OCI-LY7 (cell line): ENCODE measurements around the gene BMERB1. TPM values are rescaled to one million over a fixed set of nuclear protein-coding genes. Genes with fewer than 3 reads are reported as not detected.

Experiments used
- BruUV-seq: library from RNA; stranded (reverse); fragments of 400-500 nt; replicated peaks from 2 replicates; lab custom pipeline; 2021; lab: Mats Ljungman, UMichigan
- CTCF ChIA-PET: fragments of 300-600 bp; sonication (Branson Sonifier 250); formaldehyde crosslinking; loops from one replicate; lab custom pipeline; 2022; ENCODE audit warnings: antibody characterized with exemption; ENCODE audit not compliant: unreplicated experiment; lab: Charles Lee
- POLR2A ChIA-PET: fragments of 300-600 bp; sonication (Branson Sonifier 250); formaldehyde crosslinking; loops from one replicate; lab custom pipeline; 2022; ENCODE audit warnings: antibody characterized with exemption; lab: Charles Lee
- DNase-seq: peaks from one replicate; pipeline ENCODE4 v3.0.0-alpha.2; 2015; ENCODE audit warnings: low spot score
- H2AFZ ChIP-seq: fragments of 200-600 bp; sonication (generic), shearing (Covaris generic); 2 replicates; pipeline ENCODE4 v1.6.1; 2014; ENCODE audit warnings: mild to moderate bottlenecking, antibody characterized with exemption, low read length, moderate library complexity
- H3K27ac ChIP-seq: fragments of 200-600 bp; sonication (generic); 2 replicates; pipeline ENCODE4 v1.5.1; 2014; ENCODE audit warnings: mixed run types, low read depth, mild to moderate bottlenecking, moderate library complexity, low read length, inconsistent platforms; ENCODE audit not compliant: poor library complexity, severe bottlenecking
- H3K36me3 ChIP-seq: fragments of 200-600 bp; sonication (generic); 2 replicates; pipeline ENCODE4 v1.6.1; 2014; ENCODE audit warnings: mild to moderate bottlenecking, antibody characterized with exemption, low read length, moderate library complexity, mixed read lengths; ENCODE audit not compliant: insufficient read depth
- H3K4me1 ChIP-seq: fragments of 200-600 bp; sonication (generic); 2 replicates; pipeline ENCODE4 v1.5.1; 2014; ENCODE audit warnings: mild to moderate bottlenecking, low read length; ENCODE audit not compliant: insufficient read depth, poor library complexity, severe bottlenecking
- H3K4me2 ChIP-seq: fragments of 200-600 bp; sonication (generic); 2 replicates; pipeline ENCODE4 v1.6.1; 2014; ENCODE audit warnings: mild to moderate bottlenecking, low read length
- H3K4me3 ChIP-seq: fragments of 200-600 bp; sonication (generic); 2 replicates; pipeline ENCODE4 v1.5.1; 2014; ENCODE audit warnings: mild to moderate bottlenecking, low read depth, low read length; ENCODE audit not compliant: poor library complexity, severe bottlenecking
- H3K79me2 ChIP-seq: fragments of 200-600 bp; sonication (generic); 2 replicates; pipeline ENCODE4 v1.6.1; 2016; ENCODE audit warnings: low read depth, mild to moderate bottlenecking, low read length, moderate library complexity, mixed read lengths; ENCODE audit not compliant: insufficient read depth
- H3K9me2 ChIP-seq: fragments of 200-600 bp; sonication (generic); 2 replicates; pipeline ENCODE4 v1.6.1; 2016; ENCODE audit warnings: mild to moderate bottlenecking, low read length, mixed read lengths; ENCODE audit not compliant: insufficient read depth
- H3K9me3 ChIP-seq: fragments of 200-600 bp; sonication (generic); 2 replicates; pipeline ENCODE4 v1.6.1; 2014; ENCODE audit warnings: mild to moderate bottlenecking, mixed run types, low read length, mixed read lengths
- H4K20me1 ChIP-seq: fragments of 200-600 bp; sonication (generic); 2 replicates; pipeline ENCODE4 v1.6.1; 2014; ENCODE audit warnings: mild to moderate bottlenecking, antibody characterized with exemption, low read length, moderate library complexity, mixed read lengths; ENCODE audit not compliant: insufficient read depth
- CTCF ChIP-seq: fragments of 200-600 bp; sonication (generic); conservative IDR thresholded peaks from 2 replicates; pipeline ENCODE4 v1.5.1; 2014; ENCODE audit warnings: mild to moderate bottlenecking, antibody characterized with exemption, low read length, moderate library complexity, mixed read lengths
- EZH2phosphoT487 ChIP-seq: fragments of 200-600 bp; sonication (generic); IDR thresholded peaks from 2 replicates; pipeline ENCODE4 v1.6.1; 2018; ENCODE audit warnings: low read depth, borderline replicate concordance, mild to moderate bottlenecking, mixed run types, antibody characterized with exemption, low read length, moderate library complexity, mixed read lengths
- intact Hi-C: fragments of 100-400 bp; cut with micrococcal nuclease; formaldehyde crosslinking; loops from one replicate; pipeline ENCODE4 v1.10.0; 2022; ENCODE audit not compliant: unreplicated experiment
- total RNA-seq, 2 experiments: library from RNA; depleted of rRNA in 1 of 2; stranded (reverse); fragments of >200 nt in 1 of 2; shearing (Covaris generic) in 1 of 2; gene quantifications; 2 replicates each; pipeline ENCODE4 v1.2.3, GENCODE V29; 2014 to 2022

The BMERB1 gene
- total RNA-seq, 2 experiments from 2014 or later = not detected

- TF ChIP-seq CTCF (no peak), EZH2phosphoT487 (no peak)
- intact Hi-C loops = no loop called here
- H4K20me1 ChIP-seq = no peaks in the 10 kb centered on the region
- H3K4me2 ChIP-seq = no peak overlapping the region
- no peaks in the 10 kb centered on the region for H3K36me3 ChIP-seq
- no peaks in the 10 kb centered on the region for H3K4me1 ChIP-seq
- H3K27ac ChIP-seq = no peak overlapping the region
- no peaks in the 10 kb centered on the region for H3K79me2 ChIP-seq
- DNase-seq = no peak
- H3K4me3 ChIP-seq = no peak overlapping the region
- POLR2A ChIA-PET = interaction anchor here (0.6 kb wide), 1 partner anchor 87 kb away, joined by 6 read pairs; no protein-coding TSS in a partner anchor
- CTCF ChIA-PET = no interaction called here
- no peaks in the 10 kb centered on the region for H3K9me2 ChIP-seq
- no peak overlapping the region for H2AFZ ChIP-seq
- no TSS peak for BruUV-seq
- no peaks in the 10 kb centered on the region; the same call in 1 of the 2 replicates for H3K9me3 ChIP-seq
These were observed 104.1 kb downstream of the BMERB1 start for GRCh38 chr16:15538507-15538906.

GRCh38 chr16:15539197-15539596, 104.8 kb downstream of the BMERB1 start:
- H3K27ac ChIP-seq = no peak overlapping the region
- H3K36me3 ChIP-seq = no peaks in the 10 kb centered on the region
- H3K9me3 ChIP-seq = no peaks in the 10 kb centered on the region; the same call in 1 of the 2 replicates
- POLR2A ChIA-PET = interaction anchor here (0.6 to 0.7 kb wide), 2 partner anchors 64 to 88 kb away, joined by 3 to 6 read pairs; no protein-coding TSS in a partner anchor
- no peaks in the 10 kb centered on the region for H3K4me1 ChIP-seq
- no peak overlapping the region for H3K4me3 ChIP-seq
- CTCF ChIA-PET = interaction anchor here (0.6 kb wide), 1 partner anchor 215 kb away, joined by 3 read pairs; no protein-coding TSS in a partner anchor
- peak; percentile 15 for DNase-seq
- no TSS peak for BruUV-seq
- no peaks in the 10 kb centered on the region for H4K20me1 ChIP-seq
- H3K4me2 ChIP-seq = no peak overlapping the region
- no peak overlapping the region for H2AFZ ChIP-seq
- no peaks in the 10 kb centered on the region for H3K79me2 ChIP-seq
- no peaks in the 10 kb centered on the region for H3K9me2 ChIP-seq
- intact Hi-C loops = no loop called here
- TF ChIP-seq CTCF (no peak), EZH2phosphoT487 (no peak)

GRCh38 chr16:15542261-15542660, 107.9 kb downstream of the BMERB1 start:
- Histone ChIP-seq H4K20me1 (no peaks in the 10 kb centered on the region), H3K36me3 (no peaks in the 10 kb centered on the region), H3K4me2 (no peak overlapping the region), H3K9me2 (no peaks in the 10 kb centered on the region), H3K27ac (no peak overlapping the region), H3K79me2 (no peaks in the 10 kb centered on the region), H3K4me3 (no peak overlapping the region), H3K9me3 (no peaks in the 10 kb centered on the region; the same call in 1 of the 2 replicates), H3K4me1 (no peaks in the 10 kb centered on the region), H2AFZ (no peak overlapping the region)
- no TSS peak for BruUV-seq
- DNase-seq = no peak
- POLR2A ChIA-PET = no interaction called here
- CTCF ChIA-PET = no interaction called here
- TF ChIP-seq EZH2phosphoT487 (no peak), CTCF (no peak)
- intact Hi-C loops = no loop called here
